H9 (cell line): ENCODE measurements around the gene LDHD. TPM values are rescaled to one million over a fixed set of nuclear protein-coding genes. Genes with fewer than 3 reads are reported as not detected.

Experiments used
- DNase-seq: peaks from one replicate; pipeline ENCODE4 v3.0.0-alpha.2; 2017
- H2AFZ ChIP-seq: one replicate; pipeline ENCODE4 v1.6.1; 2013; ENCODE audit warnings: mild to moderate bottlenecking, low read length, control low read depth, moderate library complexity
- H2AK5ac ChIP-seq: 2 replicates; pipeline ENCODE4 v1.6.1; 2013; ENCODE audit warnings: low read length, control low read depth, mixed read lengths; ENCODE audit not compliant: insufficient read length
- H2BK120ac ChIP-seq: one replicate; pipeline ENCODE4 v1.6.1; 2013; ENCODE audit warnings: low read depth, mild to moderate bottlenecking, low read length, control low read depth, inconsistent platforms; ENCODE audit not compliant: poor library complexity, severe bottlenecking
- H2BK12ac ChIP-seq: 2 replicates; pipeline ENCODE4 v1.6.1; 2013; ENCODE audit warnings: low read length, control low read depth, mixed read lengths, low read depth; ENCODE audit not compliant: insufficient read length
- H2BK15ac ChIP-seq: 2 replicates; pipeline ENCODE4 v1.6.1; 2013; ENCODE audit warnings: low read depth, low read length, control low read depth
- H2BK20ac ChIP-seq: one replicate; pipeline ENCODE4 v1.6.1; 2013; ENCODE audit warnings: low read depth, mild to moderate bottlenecking, low read length, control low read depth, inconsistent platforms; ENCODE audit not compliant: poor library complexity, severe bottlenecking
- H2BK5ac ChIP-seq: 2 replicates; pipeline ENCODE4 v1.6.1; 2013; ENCODE audit warnings: low read length, control low read depth, mixed read lengths; ENCODE audit not compliant: insufficient read length
- H3K14ac ChIP-seq: 2 replicates; pipeline ENCODE4 v1.6.1; 2013; ENCODE audit warnings: low read length, control low read depth; ENCODE audit not compliant: insufficient read depth
- H3K18ac ChIP-seq: 2 replicates; pipeline ENCODE4 v1.6.1; 2013; ENCODE audit warnings: low read depth, mild to moderate bottlenecking, mixed read lengths, low read length, control low read depth; ENCODE audit not compliant: insufficient read length
- H3K23ac ChIP-seq: 2 replicates; pipeline ENCODE4 v1.6.1; 2013; ENCODE audit warnings: low read length, control low read depth, mixed read lengths, low read depth; ENCODE audit not compliant: insufficient read length
- H3K23me2 ChIP-seq: 2 replicates; pipeline ENCODE4 v1.6.1; 2013; ENCODE audit warnings: low read depth, mild to moderate bottlenecking, mixed read lengths, low read length, control low read depth; ENCODE audit not compliant: insufficient read length, poor library complexity, severe bottlenecking
- H3K27ac ChIP-seq: 2 replicates; pipeline ENCODE4 v1.5.1; 2013; ENCODE audit warnings: low read length, control low read depth, mixed read lengths, low read depth; ENCODE audit not compliant: insufficient read length
- H3K27me3 ChIP-seq: 2 replicates; pipeline ENCODE4 v1.6.1; 2013; ENCODE audit warnings: low read length, control low read depth, inconsistent platforms; ENCODE audit not compliant: insufficient read depth
- H3K4ac ChIP-seq: 2 replicates; pipeline ENCODE4 v1.6.1; 2013; ENCODE audit warnings: low read depth, mild to moderate bottlenecking, control low read depth, inconsistent platforms, low read length, moderate library complexity
- H3K4me1 ChIP-seq: 2 replicates; pipeline ENCODE4 v1.6.1; 2013; ENCODE audit warnings: low read length, control low read depth, inconsistent platforms; ENCODE audit not compliant: insufficient read depth
- H3K4me2 ChIP-seq: 2 replicates; pipeline ENCODE4 v1.6.1; 2013; ENCODE audit warnings: low read length, control low read depth, mixed read lengths; ENCODE audit not compliant: insufficient read length, insufficient read depth
- H3K56ac ChIP-seq: 2 replicates; pipeline ENCODE4 v1.6.1; 2013; ENCODE audit warnings: low read depth, mild to moderate bottlenecking, mixed read lengths, low read length, control low read depth; ENCODE audit not compliant: insufficient read length
- H3K79me1 ChIP-seq: 2 replicates; pipeline ENCODE4 v1.6.1; 2013; ENCODE audit warnings: low read depth, mild to moderate bottlenecking, moderate library complexity, low read length, control low read depth, inconsistent platforms; ENCODE audit not compliant: insufficient read depth, poor library complexity, severe bottlenecking
- H3K79me2 ChIP-seq: 2 replicates; pipeline ENCODE4 v1.6.1; 2013; ENCODE audit warnings: low read length, control low read depth, inconsistent platforms; ENCODE audit not compliant: insufficient read depth
- H3K9ac ChIP-seq: 2 replicates; pipeline ENCODE4 v1.6.1; 2013; ENCODE audit warnings: low read length, control low read depth, mixed read lengths; ENCODE audit not compliant: insufficient read length; ENCODE audit errors: extremely low read depth
- H3K9me3 ChIP-seq: one replicate; pipeline ENCODE4 v1.6.1; 2013; ENCODE audit warnings: low read depth, low read length, inconsistent platforms; ENCODE audit not compliant: control insufficient read depth
- H3T11ph ChIP-seq: one replicate; pipeline ENCODE4 v1.6.1; 2013; ENCODE audit warnings: mild to moderate bottlenecking, low read length, control low read depth, inconsistent platforms
- H4K20me1 ChIP-seq: one replicate; pipeline ENCODE4 v1.6.1; 2013; ENCODE audit not compliant: control insufficient read depth, insufficient read length, insufficient read depth
- H4K5ac ChIP-seq: 2 replicates; pipeline ENCODE4 v1.6.1; 2013; ENCODE audit warnings: low read depth, mild to moderate bottlenecking, mixed read lengths, low read length, control low read depth; ENCODE audit not compliant: insufficient read length
- H4K8ac ChIP-seq: replicated peaks from 2 replicates; pipeline ENCODE4 v1.6.1; 2013; ENCODE audit warnings: low read length, control low read depth, mixed read lengths, low read depth; ENCODE audit not compliant: insufficient read length
- H4K91ac ChIP-seq: 2 replicates; pipeline ENCODE4 v1.6.1; 2013; ENCODE audit warnings: low read depth, mild to moderate bottlenecking, moderate library complexity, mixed read lengths, low read length, control low read depth; ENCODE audit not compliant: insufficient read length
- H3K27ac Mint-ChIP-seq, 3 experiments: 2 replicates in 2 of 3; 3 replicates in 1 of 3; pipeline ENCODE4 v1.8.0; 2020 to 2021; ENCODE audit warnings: mixed read lengths in 3 of 3, mild to moderate bottlenecking in 1 of 3, moderate library complexity in 1 of 3
- H3K27me3 Mint-ChIP-seq: 2 replicates; pipeline ENCODE4 v1.8.0; 2021; ENCODE audit warnings: low read depth, mild to moderate bottlenecking, moderate library complexity, mixed read lengths
- H3K36me3 Mint-ChIP-seq, 3 experiments: 2 replicates in 2 of 3; 3 replicates in 1 of 3; pipeline ENCODE4 v1.8.0; 2020 to 2021; ENCODE audit warnings: low read depth in 3 of 3, mixed read lengths in 3 of 3; ENCODE audit not compliant: insufficient read depth in 1 of 3
- H3K4me1 Mint-ChIP-seq, 2 experiments: 2 replicates each; pipeline ENCODE4 v1.8.0; 2020; ENCODE audit warnings: mixed read lengths in 2 of 2
- H3K4me3 Mint-ChIP-seq, 2 experiments: 2 replicates in 1 of 2; 3 replicates in 1 of 2; pipeline ENCODE4 v1.8.0; 2020 to 2021; ENCODE audit warnings: mild to moderate bottlenecking in 2 of 2, mixed read lengths in 2 of 2, moderate library complexity in 1 of 2
- H3K9me3 Mint-ChIP-seq, 2 experiments: 2 replicates in 1 of 2; 3 replicates in 1 of 2; pipeline ENCODE4 v1.8.0; 2020; ENCODE audit warnings: mild to moderate bottlenecking in 2 of 2, mixed read lengths in 2 of 2, moderate library complexity in 1 of 2
- WGBS: extraction: QIAGEN DNeasy Blood & Tissue Kit; methylation state at CpG from one replicate; pipeline ENCODE4 v1.1.7; 2013; ENCODE audit warnings: missing lambda C conversion rate, low lambda C conversion rate, mixed read lengths; ENCODE audit not compliant: insufficient read length; ENCODE audit errors: extremely low coverage; 5-methylcytosine and 5-hydroxymethylcytosine counted together
- total RNA-seq: library from RNA; stranded (reverse); gene quantifications from 2 replicates; pipeline ENCODE4 v1.2.1, GENCODE V29; 2021
- TF ChIP-seq, protein P1 (sequence below): fragments of 200-600 bp; sonication (generic); conservative IDR thresholded peaks from 3 replicates; pipeline ENCODE4 v1.8.0; 2021; ENCODE audit warnings: antibody characterized with exemption, mild to moderate bottlenecking

The LDHD gene
- total RNA-seq, 1 experiment from 2014 or later: 14.7 TPM

DNA sequence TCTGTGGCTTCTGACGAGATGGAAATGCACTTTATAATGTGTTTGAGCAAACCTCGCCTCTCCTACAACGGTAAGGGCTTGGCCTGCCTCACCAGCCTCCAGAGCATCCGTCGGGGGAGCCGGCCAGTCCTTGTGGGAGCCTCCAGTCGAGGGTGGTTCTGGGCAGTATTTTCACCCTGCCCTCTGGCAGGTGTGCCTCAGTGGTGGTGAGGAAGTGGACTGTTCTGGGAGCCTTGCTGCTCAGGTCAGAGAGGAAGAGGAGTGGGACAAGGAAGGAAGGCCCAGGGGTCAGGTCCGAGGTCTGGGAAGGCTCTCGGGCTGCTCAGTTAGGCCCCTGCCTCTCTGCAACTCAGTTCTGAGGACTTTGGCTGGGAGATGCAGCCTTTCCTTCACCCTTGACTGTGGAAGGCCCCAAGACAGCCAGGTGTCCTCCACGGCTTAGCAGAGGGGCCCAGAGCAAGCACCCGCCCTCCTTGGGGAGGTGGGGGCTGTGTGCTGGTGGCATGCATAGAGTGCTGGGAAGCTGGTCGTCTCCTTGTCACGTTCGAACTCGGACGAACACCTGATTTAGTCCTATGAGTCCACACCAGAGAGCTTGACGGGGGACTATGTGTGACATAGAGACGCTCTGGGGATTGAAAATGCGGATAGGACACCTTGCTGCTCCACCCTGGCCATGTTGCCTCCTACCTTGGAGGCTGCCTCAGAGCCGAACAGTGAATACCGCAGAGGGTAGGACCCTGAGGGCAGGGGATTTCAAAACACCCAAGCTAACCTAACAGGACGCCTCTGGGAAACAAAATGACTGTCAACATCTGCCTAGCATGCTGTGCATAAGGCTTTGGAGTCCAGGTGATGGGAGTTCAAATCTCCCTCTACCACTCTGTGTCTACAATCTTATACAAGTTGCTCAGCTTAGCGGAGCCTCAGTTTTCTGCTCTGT, 22.7 kb downstream of the LDHD start:
- Histone ChIP-seq H3K23ac (no peak overlapping the region), H3K56ac (no peak overlapping the region), H3K4ac (no peak overlapping the region), H4K20me1 (peaks cover 3% of the 10 kb centered on the region), H4K91ac (no peak overlapping the region), H3K27me3 (no peaks in the 10 kb centered on the region), H3K4me1 (peaks cover 13% of the 10 kb centered on the region; the same call in 1 of the 2 replicates), H3K79me2 (no peaks in the 10 kb centered on the region), H3K18ac (no peak overlapping the region), H2BK12ac (no peak overlapping the region), H2AK5ac (no peak overlapping the region), H3K4me2 (no peak overlapping the region), H2BK20ac (no peak overlapping the region), H3K9me3 (no peaks in the 10 kb centered on the region), H2BK15ac (no peak overlapping the region), H4K8ac (no peak overlapping the region), H2BK120ac (no peak overlapping the region), H4K5ac (no peak overlapping the region), H2AFZ (no peak overlapping the region), H2BK5ac (no peak overlapping the region), H3K23me2 (no peaks in the 10 kb centered on the region), H3K9ac (no peak overlapping the region), H3T11ph (no peak overlapping the region), H3K27ac (no peak overlapping the region), H3K79me1 (no peaks in the 10 kb centered on the region), H3K14ac (no peak overlapping the region)
- H3K9me3 Mint-ChIP-seq: no peaks in the 10 kb centered on the region
- H3K27me3 Mint-ChIP-seq: no peaks in the 10 kb centered on the region
- H3K36me3 Mint-ChIP-seq: peaks cover 2 to 17% (median 7%) of the 10 kb centered on the region in 3 experiments; a peak in 5 of 7 replicates
- peak overlapping the region; percentile 5 to 94 (median 85); a peak in 4 of 7 replicates for H3K27ac Mint-ChIP-seq
- H3K4me1 Mint-ChIP-seq: peaks cover 46 to 69% of the 10 kb centered on the region in 2 experiments
- no peak overlapping the region for H3K4me3 Mint-ChIP-seq
- no peak for DNase-seq
- no CpG with 5 or more reads among the region's 23 CpGs for WGBS
- TF ChIP-seq, protein P1, sequence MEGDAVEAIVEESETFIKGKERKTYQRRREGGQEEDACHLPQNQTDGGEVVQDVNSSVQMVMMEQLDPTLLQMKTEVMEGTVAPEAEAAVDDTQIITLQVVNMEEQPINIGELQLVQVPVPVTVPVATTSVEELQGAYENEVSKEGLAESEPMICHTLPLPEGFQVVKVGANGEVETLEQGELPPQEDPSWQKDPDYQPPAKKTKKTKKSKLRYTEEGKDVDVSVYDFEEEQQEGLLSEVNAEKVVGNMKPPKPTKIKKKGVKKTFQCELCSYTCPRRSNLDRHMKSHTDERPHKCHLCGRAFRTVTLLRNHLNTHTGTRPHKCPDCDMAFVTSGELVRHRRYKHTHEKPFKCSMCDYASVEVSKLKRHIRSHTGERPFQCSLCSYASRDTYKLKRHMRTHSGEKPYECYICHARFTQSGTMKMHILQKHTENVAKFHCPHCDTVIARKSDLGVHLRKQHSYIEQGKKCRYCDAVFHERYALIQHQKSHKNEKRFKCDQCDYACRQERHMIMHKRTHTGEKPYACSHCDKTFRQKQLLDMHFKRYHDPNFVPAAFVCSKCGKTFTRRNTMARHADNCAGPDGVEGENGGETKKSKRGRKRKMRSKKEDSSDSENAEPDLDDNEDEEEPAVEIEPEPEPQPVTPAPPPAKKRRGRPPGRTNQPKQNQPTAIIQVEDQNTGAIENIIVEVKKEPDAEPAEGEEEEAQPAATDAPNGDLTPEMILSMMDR: no peak
